Gastrocnemius medialis (tissue), 4 donors: ENCODE measurements around the gene DDX49.

Source experiments
- CTCF ChIP-seq, 5 experiments: fragments of 450-650 bp in 3 of 5; fragments of 200-600 bp in 2 of 5; sonication (generic) in 2 of 5; IDR thresholded peaks in 4 of 5; conservative IDR thresholded peaks in 1 of 5; 1 replicate in 4 of 5; 2 replicates in 1 of 5; pipeline ENCODE4 v1.5.1; 2016 to 2019; ENCODE audit warnings: antibody characterized with exemption in 5 of 5, mild to moderate bottlenecking in 3 of 5, moderate library complexity in 3 of 5
- POLR2A ChIP-seq, 2 donors: fragments of 450-650 bp; IDR thresholded peaks; one replicate each; pipeline ENCODE4 v1.6.1; 2017; ENCODE audit warnings: antibody characterized with exemption in 2 of 2, mild to moderate bottlenecking in 2 of 2, moderate library complexity in 2 of 2

- no peak for TF ChIP-seq CTCF (IDR thresholded peaks at IDR 0.05 in 4 of 5, conservative IDR thresholded peaks at IDR 0.05 in 1 of 5)
- TF ChIP-seq POLR2A (IDR thresholded peaks at IDR 0.05): no peak
These were observed 8.7 kb downstream of the DDX49 start for GRCh38 chr19:18928018-18928805.
